Suppressor macrophage (primary cell): ENCODE results near the gene AGAP3.
"Not testable (repeated sequence)": the region's sequence is repeated elsewhere in the genome, so short reads cannot be mapped to it uniquely, and the experiment has no call there.

Experiments used
- DNase-seq, 4 experiments: peaks; one replicate each; pipeline ENCODE4 v3.0.0-alpha.2; 2020 to 2022
- total RNA-seq, 17 experiments: gene quantifications; one replicate each; lab custom pipeline; 2026; ENCODE audit warnings: mixed read lengths in 6 of 17, inconsistent platforms in 3 of 17; lab: John Stamatoyannopoulos, UW

Gene AGAP3
- 22.1 to 173 (median 93.2) reads per million in 17 experiments for total RNA-seq

- DNase-seq = peak; percentile 94 to 97 (median 96)
Measured at GRCh38 chr7:151085691-151086620, at the start of gene AGAP3. Gene AGAP3, plus strand, starts transcription at chr7:151086475. Its CDS starts 267 bp downstream, at chr7:151086742.

DNA sequence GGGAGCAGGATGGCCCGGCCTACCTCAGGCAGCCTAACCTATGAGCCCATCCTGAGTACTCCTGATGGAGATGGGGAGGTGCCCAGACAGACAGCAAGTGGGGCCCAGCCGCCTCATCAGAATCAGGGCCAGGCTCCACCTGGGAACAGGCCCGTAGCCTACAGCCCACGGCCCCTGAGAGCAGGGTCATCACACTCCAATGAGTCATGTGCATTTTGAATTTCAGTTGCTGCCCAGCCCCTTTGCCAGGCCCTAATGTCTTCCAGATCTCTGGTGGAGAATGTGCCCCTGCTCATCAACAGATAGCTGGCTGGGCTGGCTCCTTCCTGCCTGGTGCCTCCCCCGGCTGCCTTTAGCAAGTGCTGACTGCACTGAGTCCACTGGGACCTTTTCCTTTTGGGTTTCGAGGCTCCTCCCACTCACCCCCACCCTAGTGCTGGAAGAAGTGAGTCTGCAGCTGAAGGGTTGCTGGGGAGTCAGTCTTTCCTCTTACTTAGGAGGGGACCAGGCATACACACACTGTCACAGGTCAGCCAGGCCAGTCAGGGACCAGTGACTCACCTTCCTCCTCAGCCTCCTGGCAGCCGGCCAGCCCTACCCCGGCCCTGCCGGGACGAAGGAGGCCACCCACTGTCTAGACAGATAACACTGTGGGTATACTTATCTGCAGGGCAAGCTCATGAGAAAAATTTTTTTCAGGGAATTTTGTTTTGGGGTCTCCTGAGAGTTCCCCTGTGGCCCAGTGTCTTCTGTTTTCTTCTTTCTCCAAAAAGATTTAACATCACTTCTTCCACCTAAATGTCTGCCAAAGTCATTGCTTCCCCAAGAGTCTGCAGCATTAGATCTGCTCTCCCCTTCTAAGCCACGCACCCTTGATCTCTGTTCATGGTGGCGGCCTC is 47.1 kb upstream of the AGAP3 start:
- peak; percentile 91 to 97 (median 96) for DNase-seq

GRCh38 chr7:151039850-151040548 is 46.3 kb upstream of the AGAP3 start:
- DNase-seq = peak; percentile 63 to 85 (median 76)

DNA sequence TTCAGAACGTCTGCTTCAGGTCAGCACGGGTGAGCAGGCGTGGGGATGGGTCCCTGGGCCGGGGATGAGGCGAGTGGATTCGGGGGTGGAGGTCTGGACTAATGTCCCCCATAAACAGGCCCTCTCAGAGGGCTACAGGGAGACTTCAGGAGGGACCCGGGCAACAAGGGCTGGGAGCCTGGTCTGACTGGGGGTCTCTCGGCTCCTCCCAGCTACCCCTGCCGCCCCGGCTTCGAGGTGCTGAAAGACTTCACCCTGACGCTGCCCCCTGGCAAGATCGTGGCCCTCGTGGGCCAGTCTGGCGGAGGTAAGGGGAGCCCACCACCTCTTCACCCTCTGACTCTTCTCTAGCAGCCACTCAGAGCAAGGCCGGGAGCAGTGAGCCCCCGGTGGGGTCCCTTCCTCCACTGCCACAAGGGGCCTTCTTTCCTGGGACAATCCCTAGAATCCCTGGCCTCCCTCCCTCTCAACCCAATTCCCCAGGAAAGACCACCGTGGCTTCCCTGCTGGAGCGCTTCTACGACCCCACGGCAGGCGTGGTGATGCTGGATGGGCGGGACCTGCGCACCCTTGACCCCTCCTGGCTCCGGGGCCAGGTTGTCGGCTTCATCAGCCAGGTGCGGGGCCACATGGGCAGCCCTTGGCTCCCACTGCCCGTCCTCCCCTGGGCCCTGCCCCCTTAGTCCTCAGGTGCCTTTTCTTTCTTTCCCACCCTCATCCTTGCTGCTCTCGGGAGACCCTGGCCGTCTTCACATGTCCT is 45.5 kb upstream of the AGAP3 start:
- no peak for DNase-seq

- DNase-seq = not testable (repeated sequence)
Measured at GRCh38 chr7:151043449-151043848, 42.8 kb upstream of the AGAP3 start.

DNA sequence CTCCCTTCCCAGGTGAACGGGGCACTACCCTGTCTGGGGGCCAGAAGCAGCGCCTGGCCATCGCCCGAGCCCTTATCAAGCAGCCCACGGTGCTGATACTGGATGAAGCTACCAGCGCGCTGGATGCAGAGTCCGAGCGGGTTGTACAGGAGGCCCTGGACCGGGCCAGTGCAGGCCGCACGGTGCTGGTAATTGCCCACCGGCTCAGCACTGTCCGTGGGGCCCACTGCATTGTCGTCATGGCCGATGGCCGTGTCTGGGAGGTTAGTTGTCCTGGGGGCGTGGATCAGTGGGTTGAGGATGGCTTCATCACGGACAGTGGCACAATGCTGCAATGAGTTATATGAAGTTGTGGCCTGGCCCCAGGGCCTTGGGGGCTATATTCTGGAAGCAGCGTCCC is 42.3 kb upstream of the AGAP3 start:
- DNase-seq = no peak

DNA sequence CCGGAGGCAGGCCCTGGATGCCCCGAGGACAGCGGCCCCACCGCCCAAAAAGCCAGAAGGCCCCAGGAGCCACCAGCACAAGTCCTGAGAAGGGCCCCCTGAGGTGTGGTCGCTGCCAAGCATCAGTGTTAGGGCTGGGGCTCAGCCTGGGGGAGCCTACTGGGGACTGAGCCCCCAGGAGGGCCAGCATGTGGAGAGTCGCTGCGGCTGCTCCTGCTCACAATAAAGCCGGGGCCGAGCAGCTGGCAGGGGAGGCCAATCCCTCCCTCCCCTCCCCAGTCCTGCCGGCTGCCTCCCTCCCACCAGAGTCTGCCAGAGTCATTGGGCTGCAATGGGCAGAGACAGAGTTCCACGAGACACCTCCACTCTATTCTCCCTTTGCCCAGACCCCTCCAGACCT is 41.0 kb upstream of the AGAP3 start:
- no peak for DNase-seq

DNA sequence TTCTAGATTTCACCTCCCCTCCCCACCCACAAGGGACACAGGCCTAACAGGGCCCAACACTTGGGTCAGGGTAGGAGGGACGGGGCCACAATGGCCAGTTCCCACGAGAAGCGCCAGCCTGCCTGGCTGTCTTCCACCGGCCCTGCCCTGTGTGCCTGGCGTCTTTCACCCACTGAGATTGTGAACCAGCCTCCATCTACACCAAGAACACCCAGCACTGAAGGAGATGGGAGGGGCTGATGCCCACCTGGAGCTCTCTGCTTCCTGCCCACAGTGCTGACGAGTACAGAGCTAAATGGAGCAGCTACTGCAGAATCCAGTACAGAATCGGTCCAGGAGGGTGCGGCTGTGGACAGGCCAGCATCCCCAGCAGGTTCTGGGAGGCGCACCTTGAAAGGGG is 40.3 kb upstream of the AGAP3 start:
- DNase-seq = no peak

DNA sequence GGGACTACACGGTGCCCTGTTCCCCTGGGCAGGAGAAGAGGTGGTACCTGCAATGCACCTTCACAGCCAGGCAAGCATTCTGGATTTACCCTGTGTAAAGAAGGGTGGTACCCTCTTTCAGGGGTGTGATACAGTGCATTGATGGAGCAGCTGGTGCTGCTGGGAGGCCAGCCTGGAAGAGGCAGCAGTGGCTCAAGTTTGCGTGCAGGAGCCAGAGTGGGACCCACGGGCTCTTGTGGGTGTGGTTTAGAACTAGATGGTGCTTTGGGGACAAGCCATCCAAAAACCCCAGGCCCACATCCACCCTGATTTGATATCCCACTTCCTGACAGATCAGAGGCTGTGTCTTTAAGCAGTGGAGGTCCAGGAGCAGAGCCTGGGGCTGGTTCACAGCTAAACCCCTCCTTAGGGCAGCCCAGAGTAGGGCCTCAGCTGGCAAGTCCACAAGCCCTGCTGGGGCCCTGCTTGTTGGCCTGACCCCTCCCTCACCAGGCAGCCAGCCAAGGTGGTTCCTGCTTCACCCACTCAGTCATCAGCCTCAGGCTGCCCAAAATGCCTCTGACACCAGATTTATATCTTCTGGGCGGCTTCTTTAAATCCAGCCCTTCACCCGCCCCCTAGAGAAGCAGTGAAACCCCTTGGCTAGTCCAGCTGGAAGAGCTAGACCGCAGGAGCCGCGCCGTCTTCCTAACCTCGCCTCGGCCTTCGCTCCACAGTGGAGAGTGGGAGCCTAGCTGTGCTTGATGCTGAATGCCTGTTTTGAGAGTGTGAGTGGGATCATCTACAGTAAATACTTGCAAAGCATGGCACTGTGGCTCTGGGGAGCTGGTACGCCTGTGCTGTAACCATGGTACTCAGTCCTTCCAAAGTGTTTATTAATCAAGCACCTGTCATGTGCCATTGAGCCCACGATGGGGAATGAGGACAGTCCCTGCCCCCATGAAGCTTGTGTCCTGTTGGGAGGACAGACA is 39.4 kb upstream of the AGAP3 start:
- DNase-seq = peak; percentile 29 to 59 (median 42)

DNA sequence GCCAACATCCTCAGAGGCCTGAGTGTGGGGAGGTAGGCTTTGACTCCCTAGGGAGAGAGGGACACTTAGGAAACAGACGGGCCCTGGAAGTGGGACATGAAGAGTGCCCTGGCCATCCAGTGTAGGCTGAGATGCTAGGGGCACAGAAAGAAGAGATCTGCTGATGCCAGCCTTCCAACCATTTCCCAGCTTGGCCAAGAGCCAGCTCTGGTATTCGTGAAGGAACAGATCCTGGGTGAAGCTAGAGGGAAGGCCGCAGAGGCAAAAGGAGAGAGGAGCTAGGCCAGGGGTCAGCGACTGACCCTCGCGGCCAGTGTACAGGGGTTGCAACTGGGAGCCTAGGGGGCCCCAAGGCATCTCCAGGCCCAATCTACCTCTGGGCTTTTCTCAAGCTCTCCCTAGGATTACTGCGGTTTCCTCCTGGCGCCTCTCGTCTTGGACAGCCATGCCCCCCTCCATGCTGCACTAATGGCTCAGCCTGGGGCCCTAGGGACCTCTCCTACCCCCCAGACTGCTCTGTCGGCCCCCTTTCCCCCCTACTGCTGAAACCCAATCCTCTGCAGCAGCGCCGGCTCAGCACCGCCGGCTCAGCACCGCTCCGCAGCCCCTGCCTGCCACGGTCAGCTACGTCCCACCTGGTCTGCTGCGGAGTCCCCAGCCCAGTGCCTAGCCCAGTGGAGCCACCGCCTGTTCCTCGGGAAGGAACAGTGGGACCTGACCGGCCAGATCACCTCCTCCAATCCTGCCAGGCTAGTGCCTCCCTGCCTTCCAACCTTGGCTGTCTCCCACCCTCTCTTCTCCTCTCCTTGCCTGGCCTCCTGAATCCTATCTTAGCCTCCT is 38.1 kb upstream of the AGAP3 start, which contains the start of gene ASIC3:
Gene ASIC3 (plus strand): TSS at position 556 of the 840 bp plus-strand sequence. CDS start 355 bp downstream, outside the sequence.
- DNase-seq = no peak

GRCh38 chr7:151048911-151049463 is 37.3 kb upstream of the AGAP3 start:
- DNase-seq = no peak

DNA sequence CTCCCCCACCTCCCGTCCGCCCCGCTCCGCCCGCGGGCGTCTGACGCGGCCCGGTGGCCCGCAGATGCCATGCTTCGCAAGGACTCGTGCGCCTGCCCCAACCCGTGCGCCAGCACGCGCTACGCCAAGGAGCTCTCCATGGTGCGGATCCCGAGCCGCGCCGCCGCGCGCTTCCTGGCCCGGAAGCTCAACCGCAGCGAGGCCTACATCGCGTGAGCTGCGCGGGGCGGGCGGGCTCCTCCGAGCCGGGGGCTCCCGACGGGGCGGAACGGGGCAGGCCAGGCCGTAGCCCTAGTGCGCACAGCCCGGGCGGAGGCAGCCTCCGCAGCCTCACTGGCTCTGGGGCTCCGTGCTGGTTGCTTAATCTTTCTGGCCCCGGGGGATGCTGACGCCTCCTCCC is 35.2 kb upstream of the AGAP3 start:
- DNase-seq = peak; percentile 71 to 88 (median 78)

GRCh38 chr7:151053096-151053495 is 33.2 kb upstream of the AGAP3 start:
- peak; percentile 44 to 77 (median 64) for DNase-seq

DNA sequence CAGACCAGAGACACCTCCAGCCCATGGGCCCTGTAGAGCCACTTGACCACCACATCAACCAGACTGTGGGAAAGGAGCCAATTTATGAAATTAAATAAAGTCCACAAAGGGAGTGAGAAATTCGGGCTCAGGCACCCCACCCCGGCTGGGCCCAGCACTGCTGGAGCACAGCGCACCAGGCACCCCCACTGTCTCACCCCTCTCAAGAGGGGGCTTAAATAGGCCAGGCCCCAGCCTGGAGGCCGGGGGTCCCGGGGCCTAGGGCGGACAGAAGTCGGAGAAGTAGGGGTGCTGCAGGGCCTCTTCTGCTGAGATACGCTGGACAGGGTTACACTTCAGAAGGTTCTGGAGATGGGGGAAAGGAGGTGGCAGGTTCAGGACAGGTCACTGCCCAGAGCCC is 32.5 kb upstream of the AGAP3 start:
- DNase-seq = no peak

DNA sequence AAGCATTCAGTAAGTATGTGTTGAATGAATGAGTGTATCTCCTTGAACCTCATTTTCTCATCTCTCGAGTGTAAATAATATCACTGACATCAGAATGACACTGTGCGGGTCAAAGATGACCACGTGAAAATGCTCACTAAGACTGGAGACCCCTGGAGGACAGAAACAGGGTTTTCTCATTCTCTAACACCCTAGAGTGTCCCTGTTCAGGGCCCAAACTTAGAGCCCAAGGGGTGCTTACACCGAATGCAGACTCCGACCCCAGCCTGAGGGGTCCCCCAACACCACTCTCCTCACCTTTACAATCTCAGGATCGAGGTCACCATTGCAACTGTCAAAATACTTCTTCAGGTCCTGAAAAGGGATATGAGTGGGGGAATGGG is 30.0 kb upstream of the AGAP3 start:
- DNase-seq = no peak

DNA sequence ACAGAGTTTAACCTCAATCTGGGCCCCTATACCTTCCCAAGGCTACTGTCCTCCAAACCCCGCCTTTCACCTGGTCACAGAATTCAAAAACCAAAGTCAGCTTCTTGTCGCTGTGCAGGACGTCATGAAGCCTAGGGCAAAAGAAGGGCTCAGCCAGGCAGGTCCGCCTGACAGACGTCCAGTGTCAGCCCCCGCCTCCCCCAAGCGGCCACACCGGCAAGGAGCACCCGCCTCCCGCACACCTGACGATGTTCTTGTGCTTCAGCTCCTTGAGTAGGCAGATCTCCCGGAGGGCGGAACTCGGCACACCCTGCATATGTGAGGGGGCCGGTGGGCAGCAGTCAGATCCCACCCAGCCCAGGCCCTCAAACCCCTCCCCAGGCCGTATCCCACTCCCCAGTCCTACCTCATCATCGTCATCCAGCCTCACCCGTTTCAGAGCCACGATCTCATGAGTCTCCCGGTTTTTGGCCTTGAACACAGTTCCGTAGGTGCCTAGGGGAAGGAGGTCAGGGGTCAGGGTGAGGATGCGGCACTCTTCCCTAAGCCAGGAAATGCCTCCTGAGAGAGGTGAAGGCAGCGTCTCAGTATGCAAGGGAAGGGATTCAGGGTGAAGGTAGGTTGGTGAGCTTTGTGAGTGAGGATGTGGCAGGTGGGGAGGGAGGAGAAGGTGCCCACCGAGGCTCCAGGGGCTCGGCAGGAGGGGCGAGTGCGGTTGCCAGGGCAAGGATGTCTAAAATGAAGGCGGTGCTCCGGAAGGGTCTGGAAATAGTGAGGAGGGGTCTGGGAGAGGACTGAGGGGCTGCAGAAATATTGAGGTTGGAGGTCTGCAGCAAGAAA is 29.4 kb upstream of the AGAP3 start:
- no peak for DNase-seq

GRCh38 chr7:151057506-151057988 is 28.7 kb upstream of the AGAP3 start, which contains the start of gene CDK5:
Gene CDK5, minus strand, starts transcription at chr7:151057897. Its CDS starts 49 bp downstream, at chr7:151057848.
- peak in 3 of 4 experiments; percentile 37 to 56 (median 40) for DNase-seq
